ENCODE results near the gene RASGRP3.

DNA sequence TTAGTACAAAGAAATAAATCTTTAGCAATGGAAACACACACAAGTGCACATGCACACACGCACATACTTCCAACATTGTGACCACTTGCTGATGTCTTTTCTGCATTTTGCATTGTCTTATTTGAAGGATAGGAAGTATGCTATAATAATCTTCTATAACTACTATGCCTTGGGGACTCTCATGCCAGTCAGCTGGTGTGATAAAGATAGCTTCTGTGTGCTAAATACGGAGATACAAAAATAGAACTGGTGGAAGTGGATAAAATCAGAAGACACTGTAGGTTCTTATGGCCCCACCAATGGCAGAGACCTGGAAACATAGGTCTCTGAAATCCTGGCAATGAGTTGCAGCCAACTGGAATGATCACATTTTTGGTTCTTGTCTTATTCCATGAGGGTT, 31.5 kb upstream of the RASGRP3 start:
- TF ChIP-seq, protein P1, sequence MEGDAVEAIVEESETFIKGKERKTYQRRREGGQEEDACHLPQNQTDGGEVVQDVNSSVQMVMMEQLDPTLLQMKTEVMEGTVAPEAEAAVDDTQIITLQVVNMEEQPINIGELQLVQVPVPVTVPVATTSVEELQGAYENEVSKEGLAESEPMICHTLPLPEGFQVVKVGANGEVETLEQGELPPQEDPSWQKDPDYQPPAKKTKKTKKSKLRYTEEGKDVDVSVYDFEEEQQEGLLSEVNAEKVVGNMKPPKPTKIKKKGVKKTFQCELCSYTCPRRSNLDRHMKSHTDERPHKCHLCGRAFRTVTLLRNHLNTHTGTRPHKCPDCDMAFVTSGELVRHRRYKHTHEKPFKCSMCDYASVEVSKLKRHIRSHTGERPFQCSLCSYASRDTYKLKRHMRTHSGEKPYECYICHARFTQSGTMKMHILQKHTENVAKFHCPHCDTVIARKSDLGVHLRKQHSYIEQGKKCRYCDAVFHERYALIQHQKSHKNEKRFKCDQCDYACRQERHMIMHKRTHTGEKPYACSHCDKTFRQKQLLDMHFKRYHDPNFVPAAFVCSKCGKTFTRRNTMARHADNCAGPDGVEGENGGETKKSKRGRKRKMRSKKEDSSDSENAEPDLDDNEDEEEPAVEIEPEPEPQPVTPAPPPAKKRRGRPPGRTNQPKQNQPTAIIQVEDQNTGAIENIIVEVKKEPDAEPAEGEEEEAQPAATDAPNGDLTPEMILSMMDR (conservative IDR thresholded peaks at IDR 0.05) = no peak
- TF ChIP-seq EZH2 (IDR thresholded peaks at IDR 0.05; ENCODE audit: low read depth) = no peak

Data from PC-9 (cell line).